Lower leg skin (tissue), 4 donors: ENCODE measurements around the gene SMAP1. TPM values are rescaled to one million over a fixed set of nuclear protein-coding genes. Genes with fewer than 3 reads are reported as not detected.

Source experiments
- DNase-seq, 2 donors: peaks; one replicate each; pipeline ENCODE4 v3.0.0-alpha.2; 2019; ENCODE audit warnings: low spot score in 2 of 2
- H3K4me3 ChIP-seq: fragments of 200-600 bp; sonication (generic); 2 replicates; pipeline ENCODE4 v1.5.1; 2017; ENCODE audit warnings: mild to moderate bottlenecking, low read depth; ENCODE audit not compliant: poor library complexity, severe bottlenecking
- POLR2A ChIP-seq, 2 donors: fragments of 450-650 bp; IDR thresholded peaks; one replicate each; pipeline ENCODE4 v1.6.1; 2016 to 2017; ENCODE audit warnings: antibody characterized with exemption in 2 of 2, mild to moderate bottlenecking in 1 of 2, moderate library complexity in 1 of 2
- WGBS, 2 donors: methylation state at CpG; one replicate each; pipeline ENCODE4 v1.1.5; 2018; 5-methylcytosine and 5-hydroxymethylcytosine counted together
- intact Hi-C: fragments of 100-400 bp; cut with DNase I; formaldehyde crosslinking; loops from one replicate; pipeline ENCODE4 v1.15.0; 2023; ENCODE audit warnings: low total_unique reads
- total RNA-seq, 4 donors: library from RNA; depleted of rRNA; stranded (reverse); fragments of >200 nt; gene quantifications; one replicate each; pipeline ENCODE4 v1.1.0, GENCODE V29; 2016
- TF ChIP-seq, protein P1 (sequence below), 3 donors: fragments of 450-650 bp; IDR thresholded peaks; one replicate each; pipeline ENCODE4 v1.5.1; 2016; ENCODE audit warnings: antibody characterized with exemption in 3 of 3, mild to moderate bottlenecking in 3 of 3, moderate library complexity in 2 of 3

Gene SMAP1
- total RNA-seq, 4 donors from 2014 or later = 30.7 to 37.7 (median 34.9) TPM

DNA sequence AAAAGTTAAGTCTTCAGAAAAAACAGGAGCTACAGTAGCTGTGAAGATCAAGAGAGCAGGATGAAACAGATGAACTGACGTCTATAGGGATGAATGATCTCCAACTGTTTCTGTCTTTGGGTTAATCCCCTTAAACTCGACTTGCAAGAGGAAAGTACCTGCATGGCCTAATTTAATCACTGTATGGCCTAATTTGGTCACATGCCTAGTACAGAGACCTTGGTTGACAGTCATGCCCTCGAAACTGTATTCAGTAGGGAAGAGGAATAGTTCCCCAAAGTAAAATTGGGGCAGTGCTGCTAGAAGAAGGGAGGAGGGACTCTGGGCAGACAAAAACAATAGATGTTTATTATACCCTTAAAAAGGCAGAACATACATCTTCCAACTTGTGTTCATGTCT, 10.0 kb upstream of the SMAP1 start:
- no peak for TF ChIP-seq POLR2A (IDR thresholded peaks at IDR 0.05)
- TF ChIP-seq, protein P1, sequence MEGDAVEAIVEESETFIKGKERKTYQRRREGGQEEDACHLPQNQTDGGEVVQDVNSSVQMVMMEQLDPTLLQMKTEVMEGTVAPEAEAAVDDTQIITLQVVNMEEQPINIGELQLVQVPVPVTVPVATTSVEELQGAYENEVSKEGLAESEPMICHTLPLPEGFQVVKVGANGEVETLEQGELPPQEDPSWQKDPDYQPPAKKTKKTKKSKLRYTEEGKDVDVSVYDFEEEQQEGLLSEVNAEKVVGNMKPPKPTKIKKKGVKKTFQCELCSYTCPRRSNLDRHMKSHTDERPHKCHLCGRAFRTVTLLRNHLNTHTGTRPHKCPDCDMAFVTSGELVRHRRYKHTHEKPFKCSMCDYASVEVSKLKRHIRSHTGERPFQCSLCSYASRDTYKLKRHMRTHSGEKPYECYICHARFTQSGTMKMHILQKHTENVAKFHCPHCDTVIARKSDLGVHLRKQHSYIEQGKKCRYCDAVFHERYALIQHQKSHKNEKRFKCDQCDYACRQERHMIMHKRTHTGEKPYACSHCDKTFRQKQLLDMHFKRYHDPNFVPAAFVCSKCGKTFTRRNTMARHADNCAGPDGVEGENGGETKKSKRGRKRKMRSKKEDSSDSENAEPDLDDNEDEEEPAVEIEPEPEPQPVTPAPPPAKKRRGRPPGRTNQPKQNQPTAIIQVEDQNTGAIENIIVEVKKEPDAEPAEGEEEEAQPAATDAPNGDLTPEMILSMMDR (IDR thresholded peaks at IDR 0.05) = no peak
- no peak overlapping the region for H3K4me3 ChIP-seq
- intact Hi-C loops = no loop called here
- 71 to 72% methylated on average over 3 of the region's 3 CpGs for WGBS, 2 donors
- DNase-seq = no peak

DNA sequence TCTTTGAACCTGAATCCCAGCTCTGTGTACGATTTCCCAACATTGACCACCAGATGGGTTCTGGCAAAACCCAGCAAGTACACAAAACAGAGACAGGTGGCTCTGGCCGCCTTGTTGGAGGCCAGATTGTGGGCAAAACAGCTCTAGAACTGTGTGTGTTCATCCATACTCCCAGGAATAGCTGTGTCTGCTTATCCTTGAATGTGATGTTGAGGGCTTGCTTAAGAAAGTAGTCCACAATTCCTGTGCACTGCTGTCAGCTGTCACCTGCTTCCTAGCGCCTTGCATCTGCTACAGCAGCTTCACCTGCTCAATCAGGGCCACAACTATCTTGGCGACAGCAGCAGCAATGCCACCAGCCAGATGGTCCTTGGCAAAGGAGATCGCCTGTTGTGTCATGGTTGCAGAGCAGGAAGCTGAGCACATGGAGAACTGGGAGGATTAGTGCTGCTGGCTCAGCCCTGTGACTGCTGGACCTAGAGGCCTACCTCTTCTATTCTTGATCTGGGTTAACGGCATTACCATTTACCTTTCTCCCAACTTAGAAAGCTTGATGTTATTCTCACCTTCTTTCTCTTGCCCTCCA, 3.7 kb upstream of the SMAP1 start:
- intact Hi-C loops = no loop called here
- WGBS, 2 donors = 81 to 92% methylated on average over 5 to 6 of the region's 6 CpGs
- DNase-seq = no peak
- TF ChIP-seq, protein P1 (IDR thresholded peaks at IDR 0.05) = no peak
- TF ChIP-seq POLR2A (IDR thresholded peaks at IDR 0.05) = no peak
- H3K4me3 ChIP-seq = no peak overlapping the region

DNA sequence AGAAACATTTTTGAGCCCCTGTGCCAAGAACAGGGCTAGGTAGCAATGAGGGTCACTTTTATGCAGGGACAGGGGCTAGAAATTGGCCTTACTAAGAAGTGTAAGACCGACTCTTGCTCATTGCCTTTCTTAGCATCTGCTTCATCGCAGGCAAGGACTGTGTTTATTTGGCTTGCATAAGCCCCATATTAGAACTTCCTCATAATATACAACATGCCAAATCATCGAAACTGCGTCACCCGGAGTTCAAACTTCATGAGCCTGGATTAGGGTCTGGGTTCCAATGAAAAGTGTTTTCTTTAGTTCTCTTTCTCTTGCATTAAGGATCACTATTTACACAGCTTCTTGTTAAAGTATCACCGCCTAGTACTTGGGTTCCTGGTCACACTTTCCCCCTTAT, 977 bp upstream of the SMAP1 start:
- TF ChIP-seq POLR2A (IDR thresholded peaks at IDR 0.05) = no peak
- TF ChIP-seq, protein P1 (IDR thresholded peaks at IDR 0.05) = no peak
- no peak for DNase-seq
- WGBS, 2 donors = 93 to 95% methylated on average over 6 of the region's 6 CpGs
- H3K4me3 ChIP-seq = no peak overlapping the region
- intact Hi-C loops = no loop called here

DNA sequence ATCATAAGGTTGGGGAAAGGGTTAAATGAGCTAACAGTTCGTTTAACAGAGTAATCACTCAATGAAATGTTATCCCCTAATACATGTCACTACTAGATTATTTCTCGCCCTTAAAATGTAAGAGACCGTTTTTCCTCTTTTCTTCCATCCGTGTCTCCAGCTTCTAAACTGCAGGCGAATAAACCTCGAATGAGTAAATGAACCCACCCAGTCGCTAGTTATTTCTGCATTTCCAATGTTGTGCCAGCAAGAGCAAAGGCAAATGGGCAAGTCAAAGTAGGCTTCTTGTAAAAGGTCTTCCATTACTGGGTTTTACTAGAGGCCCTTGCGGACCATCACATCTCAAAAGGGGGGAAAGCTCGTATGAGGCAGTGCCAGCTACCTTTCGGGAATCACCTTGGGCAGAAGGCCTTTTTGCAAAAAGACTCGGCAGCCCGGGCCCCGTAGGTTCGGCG, 400 bp upstream of the SMAP1 start:
- intact Hi-C loops = no loop called here
- peak overlapping the region; percentile 80 for H3K4me3 ChIP-seq
- DNase-seq = no peak
- TF ChIP-seq POLR2A (IDR thresholded peaks at IDR 0.05) = no peak
- TF ChIP-seq, protein P1 (IDR thresholded peaks at IDR 0.05) = no peak
- 5 to 8% methylated on average over 14 to 15 of the region's 15 CpGs for WGBS, 2 donors

DNA sequence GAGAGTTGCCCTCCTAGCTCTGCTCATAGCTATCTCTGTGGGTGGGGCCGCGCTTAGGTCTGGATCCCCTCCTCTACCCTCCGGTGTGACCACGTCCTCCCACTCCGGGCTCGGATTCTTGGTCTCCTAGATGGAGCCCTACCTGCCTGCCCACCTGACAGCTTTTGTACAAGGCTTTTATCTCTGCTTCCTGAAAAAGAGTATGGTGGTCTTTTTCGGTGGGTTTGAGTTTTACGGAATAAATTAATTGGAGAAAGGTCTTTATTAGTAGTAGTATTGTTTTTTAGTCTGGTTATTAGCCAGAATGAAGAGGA, 773 bp downstream of the SMAP1 start:
- intact Hi-C loops = no loop called here
- TF ChIP-seq, protein P1 (IDR thresholded peaks at IDR 0.05) = no peak
- no peak for TF ChIP-seq POLR2A (IDR thresholded peaks at IDR 0.05)
- 0 to 2% methylated on average over 8 of the region's 8 CpGs for WGBS, 2 donors
- H3K4me3 ChIP-seq = peak overlapping the region; percentile 80
- no peak for DNase-seq

DNA sequence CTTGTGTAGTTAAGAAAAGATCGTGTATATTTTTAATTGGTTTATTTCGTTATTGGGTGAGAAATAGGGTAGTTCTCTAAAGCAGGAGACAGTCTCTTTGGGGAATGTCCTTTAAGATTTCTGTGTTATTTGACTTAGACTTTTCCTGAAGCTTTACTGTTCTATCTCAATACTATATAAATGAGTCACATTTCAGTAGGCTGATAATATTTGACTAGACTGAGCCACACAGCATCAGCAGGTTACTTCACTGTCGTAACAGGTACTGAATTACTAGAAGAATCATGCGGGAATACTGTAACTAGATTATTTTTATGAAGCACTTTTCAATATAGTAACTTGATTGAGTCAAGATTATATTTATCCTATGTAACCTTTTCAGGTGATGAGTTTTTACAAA, 1.4 kb downstream of the SMAP1 start:
- intact Hi-C loops = no loop called here
- WGBS, 2 donors = 38 to 41% methylated on average over 4 of the region's 4 CpGs

More for the DNA sequence above, 1.4 kb downstream of the SMAP1 start:
- H3K4me3 ChIP-seq = no peak overlapping the region
- no peak for DNase-seq
- TF ChIP-seq, protein P1 (IDR thresholded peaks at IDR 0.05) = no peak
- no peak for TF ChIP-seq POLR2A (IDR thresholded peaks at IDR 0.05)
